ENCODE measurements around the gene AGAP1. TPM values are rescaled to one million over a fixed set of nuclear protein-coding genes. Genes with fewer than 3 reads are reported as not detected.

AGAP1 gene
- total RNA-seq, 1 experiment from 2014 or later = 18.3 TPM

DNA sequence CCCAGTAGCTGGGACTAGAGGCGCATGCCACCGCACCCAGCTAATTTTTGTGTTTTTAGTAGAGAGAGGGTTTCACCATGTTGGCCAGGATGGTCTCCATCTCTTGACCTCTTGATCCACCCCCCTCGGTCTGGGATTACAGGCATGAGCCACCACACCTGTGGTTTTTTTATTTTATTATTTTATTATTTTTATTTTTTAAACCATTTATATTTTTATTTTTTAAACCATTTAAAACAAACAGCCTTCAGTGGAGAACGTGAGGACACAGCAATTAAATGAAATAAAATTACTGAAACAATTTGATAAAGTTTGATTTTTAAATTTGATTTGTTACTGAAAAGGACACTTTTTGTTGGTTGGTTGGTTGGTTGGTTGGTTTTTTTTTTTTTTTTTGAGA lies 181.0 kb downstream of the AGAP1 start:
- DNase-seq (ENCODE audit: extremely low read depth, low read depth) = no peak

DNA sequence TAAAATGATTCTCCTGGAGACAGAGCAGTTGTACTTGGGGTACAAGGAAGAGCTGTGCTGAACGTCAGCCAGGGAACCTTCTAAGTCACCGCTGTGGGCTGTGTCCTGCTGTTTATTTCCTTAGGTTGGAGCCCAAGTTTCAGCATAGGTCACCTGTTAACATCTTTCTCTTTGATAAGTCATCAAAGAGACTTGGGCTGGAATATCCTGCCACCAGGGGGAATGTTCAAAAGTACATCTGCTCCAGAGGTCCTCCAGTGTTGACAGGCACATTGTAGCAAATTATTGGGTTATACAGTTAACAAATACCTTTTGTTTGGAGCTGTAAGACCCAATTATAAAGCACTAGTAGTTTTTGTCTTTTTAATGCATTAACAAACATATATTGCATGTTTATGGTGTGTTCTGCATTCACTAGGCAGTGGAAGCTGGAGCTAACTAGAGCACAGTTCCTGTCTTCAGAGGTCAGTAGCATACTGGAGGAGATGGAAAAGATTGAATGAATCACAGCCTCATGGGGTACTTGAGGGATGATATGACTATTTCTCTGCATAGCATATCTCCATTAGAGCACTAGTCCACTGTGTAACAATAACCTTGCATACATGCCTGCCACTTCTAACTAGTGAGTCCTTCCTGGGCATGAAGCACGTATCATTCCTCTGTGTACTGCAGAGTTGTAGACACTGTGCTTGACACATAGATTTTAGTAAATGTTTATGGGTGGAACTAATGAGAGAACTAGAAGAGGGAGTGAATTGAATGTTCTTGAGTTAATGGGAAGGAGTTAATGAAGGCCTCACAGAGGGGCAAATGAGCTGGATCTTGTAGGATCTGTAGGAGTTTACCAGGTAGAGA lies 182.1 kb downstream of the AGAP1 start:
- DNase-seq (ENCODE audit: extremely low read depth, low read depth) = no peak

DNA sequence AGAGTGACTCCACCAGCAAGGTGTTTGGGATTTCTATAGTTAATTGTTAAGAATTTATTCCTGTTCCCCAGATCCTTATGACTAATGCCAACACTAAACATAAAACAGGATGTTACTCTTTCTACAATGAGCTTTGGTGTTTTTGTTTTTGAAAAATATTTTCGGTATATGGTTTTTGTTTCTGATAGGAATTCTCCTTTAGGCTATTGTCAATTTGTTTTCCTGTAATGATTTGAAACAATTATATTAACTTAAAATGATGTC lies 182.6 kb downstream of the AGAP1 start:
- no peak for DNase-seq (ENCODE audit: extremely low read depth, low read depth)

- DNase-seq (ENCODE audit: extremely low read depth, low read depth) = no peak
These were observed 183.5 kb downstream of the AGAP1 start for GRCh38 chr2:235677276-235677788.

DNA sequence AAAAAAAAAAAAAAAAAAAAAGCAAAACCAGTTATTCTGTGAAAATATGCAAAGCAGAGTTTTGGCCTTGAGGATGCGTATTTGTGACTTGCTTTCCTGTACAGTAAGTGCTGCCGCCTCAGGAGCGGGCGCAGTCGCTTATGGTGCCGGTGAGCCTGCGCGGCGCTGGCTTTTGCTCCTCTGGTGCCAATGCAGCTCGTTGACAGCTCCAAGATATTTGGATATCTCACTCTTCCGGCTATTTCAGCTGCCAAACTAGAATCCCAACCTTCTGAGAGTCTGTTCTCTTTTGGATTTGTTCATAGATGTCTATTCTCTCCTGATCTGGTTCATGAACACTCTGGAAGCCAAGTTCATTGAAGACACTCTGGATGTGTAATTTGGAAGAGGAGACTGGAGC lies 184.1 kb downstream of the AGAP1 start:
- DNase-seq (ENCODE audit: extremely low read depth, low read depth) = no peak

- DNase-seq (ENCODE audit: extremely low read depth, low read depth) = no peak
These were observed 184.9 kb downstream of the AGAP1 start for GRCh38 chr2:235678712-235679111.

DNA sequence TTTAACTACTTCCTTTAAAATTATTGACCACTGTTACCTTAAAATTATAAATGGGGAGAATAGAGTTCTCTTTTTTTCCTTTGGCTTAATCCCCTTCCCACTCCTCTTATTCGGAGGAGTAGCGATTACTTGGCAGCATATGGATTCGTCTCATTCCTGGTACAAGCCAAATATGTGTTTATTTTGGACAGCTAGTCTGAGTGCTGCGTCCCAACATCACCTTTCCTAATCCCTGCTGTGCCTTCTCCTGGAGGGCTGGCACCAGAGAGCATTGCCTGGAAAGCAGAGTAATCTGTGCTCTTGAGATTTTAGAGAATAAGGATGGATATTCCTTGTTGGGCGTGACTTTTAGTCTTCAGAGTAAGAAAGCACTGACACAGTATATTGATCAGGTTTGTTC lies 185.6 kb downstream of the AGAP1 start:
- DNase-seq (ENCODE audit: extremely low read depth, low read depth) = no peak

DNA sequence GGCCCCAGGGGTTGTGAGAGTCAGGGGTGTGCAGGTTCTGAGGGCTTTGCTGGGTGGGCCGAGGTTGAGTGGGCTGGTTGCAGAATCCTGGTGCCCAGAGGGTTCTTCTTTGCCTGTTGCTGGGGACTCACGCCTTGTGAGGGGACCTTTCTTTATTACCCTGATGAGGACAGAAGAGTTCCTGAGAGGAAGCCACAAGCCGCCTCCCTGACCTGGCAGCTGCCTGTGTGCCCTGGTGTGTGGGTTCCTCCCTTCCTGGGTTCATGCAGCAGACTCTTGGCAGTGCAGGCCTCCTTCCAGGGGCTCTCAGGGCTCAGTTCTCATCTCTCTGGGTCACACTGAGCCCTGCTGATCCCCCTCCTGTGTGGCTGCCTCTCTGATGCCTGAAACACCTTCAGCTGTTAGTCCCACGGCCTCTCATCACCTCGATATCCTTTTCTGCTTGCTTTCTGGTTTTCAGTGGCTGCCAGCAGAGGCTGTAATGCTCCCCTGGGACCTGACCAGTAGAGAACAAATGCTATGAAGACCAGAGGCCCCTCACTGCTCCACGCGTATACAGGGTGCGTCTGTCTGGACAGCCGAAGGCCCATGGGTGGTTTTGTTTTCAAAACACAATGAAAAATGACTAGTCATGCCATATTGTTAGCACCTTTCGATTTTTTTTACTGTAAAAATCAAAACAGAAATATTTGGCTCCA lies 191.3 kb downstream of the AGAP1 start:
- no peak for DNase-seq (ENCODE audit: extremely low read depth, low read depth)

DNA sequence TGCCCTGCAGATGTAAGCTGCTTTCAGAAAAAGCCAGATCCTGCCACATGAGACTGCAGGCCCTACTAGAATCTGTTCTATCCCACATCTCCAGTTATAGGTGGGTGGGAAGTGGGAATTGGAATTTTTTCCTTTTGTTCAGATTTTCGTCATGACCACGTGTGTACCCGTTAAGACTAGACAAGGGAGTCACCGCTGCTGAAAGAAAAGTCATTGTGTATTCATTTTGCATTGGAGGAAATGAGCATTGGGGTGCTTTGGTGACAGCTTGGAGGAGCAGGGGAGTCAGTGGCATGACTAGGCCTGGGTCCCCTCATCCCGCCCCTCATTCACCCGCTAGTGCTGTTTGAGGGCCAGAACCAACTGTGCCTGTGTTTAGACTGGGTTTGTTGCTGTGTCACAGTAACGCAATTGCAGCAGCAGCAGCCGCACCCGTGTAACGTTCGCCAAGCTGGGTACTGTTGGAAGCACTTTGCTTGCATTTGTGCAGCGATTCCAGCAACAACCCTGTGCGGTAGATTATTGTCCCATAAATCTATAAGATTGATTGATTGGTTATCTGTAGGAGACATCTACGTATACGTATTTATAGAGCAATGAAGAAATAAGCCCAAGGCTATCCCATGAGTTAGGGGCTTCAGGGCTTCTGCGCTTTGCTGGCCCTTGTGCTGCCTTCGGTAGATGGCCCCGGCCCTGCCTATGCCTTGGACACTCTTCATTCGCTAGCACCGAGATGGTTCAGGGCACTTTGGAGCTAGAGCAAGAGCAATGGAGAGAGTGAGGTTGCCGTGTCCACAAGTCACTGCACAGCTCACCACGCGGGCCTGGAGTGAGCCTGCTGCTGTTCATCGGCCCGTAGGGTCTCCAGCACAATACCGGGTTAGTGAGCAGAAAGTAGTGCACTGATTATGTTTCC lies 194.9 kb downstream of the AGAP1 start:
- DNase-seq (ENCODE audit: extremely low read depth, low read depth) = no peak

DNA sequence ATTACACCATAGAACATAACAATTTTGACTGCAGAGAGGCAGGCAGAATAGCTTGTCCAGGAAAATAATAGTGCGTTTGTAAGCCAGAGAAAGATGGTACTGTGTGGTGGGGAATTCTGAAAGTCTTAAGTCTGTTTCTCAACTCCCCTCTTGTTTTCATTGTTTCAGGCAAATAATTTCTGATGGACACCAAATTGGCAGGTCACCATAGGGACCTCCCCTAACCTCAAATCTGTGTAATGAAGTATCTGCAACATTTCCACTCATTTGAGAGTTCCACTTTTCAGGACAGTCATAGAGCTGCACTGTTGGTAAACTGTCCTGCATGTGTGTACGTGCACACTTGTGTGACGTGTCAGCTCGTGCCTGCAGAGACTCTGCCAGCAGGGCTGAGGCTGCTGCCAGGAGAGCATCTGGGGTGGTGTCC lies 195.6 kb downstream of the AGAP1 start:
- no peak for DNase-seq (ENCODE audit: extremely low read depth, low read depth)

- no peak for DNase-seq (ENCODE audit: extremely low read depth, low read depth)
These were observed 196.4 kb downstream of the AGAP1 start for GRCh38 chr2:235690082-235690808.

DNA sequence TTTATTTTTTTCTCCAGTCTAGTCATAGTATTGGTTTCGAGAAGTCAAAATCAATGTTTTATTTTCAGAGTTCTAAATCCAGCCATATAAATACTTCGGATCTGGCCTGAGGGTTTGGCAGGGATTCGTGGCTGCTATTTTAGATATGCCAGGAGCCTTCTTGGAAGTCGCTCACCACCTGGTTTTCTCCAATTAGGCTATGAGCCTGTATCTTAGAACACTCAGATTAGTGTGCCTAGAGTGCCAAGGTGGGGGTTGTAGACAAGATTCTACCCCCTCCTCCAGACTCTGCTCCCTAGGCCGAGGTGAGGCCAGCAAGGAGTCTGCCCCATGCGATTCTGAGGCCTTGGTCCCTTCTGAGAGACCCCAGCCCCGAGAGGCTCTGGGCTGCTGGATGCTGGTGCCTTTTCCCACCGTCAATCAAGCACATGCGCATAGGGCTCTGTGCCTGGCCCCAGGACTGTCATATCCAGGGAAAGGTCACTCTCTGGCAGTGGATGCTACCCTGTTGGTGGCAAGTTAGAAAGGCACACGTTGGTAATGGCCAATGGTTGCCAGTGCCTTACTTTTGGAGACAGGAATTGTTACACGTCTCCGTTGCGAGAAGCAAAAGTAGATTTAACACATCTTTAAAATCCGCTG lies 197.1 kb downstream of the AGAP1 start:
- DNase-seq (ENCODE audit: extremely low read depth, low read depth) = no peak

DNA sequence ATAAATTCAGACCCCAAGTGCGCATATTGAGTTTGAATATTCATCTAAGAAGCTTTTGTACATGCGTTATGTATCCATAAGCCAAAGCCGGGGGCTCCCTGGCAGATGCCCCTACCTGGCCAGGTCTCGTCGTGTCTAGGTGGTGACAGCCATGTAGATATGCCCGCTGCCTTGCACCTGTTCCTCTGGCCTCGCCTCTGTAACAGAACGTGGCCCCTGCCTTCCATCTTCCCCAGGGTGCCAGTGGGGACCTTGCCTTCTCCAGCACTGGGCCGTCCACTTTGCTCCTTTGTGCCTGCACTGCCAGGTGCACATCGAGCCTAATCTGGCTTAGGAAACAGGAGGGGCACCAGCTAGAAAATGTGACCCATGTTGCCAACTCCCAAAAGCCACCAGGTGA lies 198.2 kb downstream of the AGAP1 start:
- DNase-seq (ENCODE audit: extremely low read depth, low read depth) = no peak

DNA sequence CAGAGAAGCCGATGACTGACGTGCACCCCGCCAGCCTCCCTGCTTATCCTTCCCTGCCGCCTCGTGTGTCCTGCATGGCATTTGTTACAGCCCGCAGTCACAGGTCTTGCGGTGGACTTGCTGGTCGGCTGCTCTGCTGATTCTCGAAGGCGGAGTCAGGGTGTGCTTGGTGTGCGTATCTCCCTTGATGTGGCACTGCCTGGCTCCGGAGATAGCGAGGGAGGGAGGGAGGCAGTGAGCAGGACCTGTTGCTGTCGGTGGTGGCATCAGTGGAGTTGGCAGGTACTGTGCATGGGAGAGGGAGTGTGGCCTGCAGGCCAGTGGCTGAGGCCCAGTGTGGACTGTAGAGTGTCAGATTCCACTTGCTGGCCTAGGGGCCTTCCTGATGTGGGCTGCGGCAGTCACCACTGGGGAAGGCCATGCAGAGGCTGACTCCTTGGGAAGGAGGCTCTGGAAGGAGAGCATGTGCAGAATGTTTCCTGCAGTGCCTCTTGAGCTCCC lies 198.9 kb downstream of the AGAP1 start:
- DNase-seq (ENCODE audit: extremely low read depth, low read depth) = no peak

GRCh38 chr2:235693279-235693678 lies 199.4 kb downstream of the AGAP1 start:
- DNase-seq (ENCODE audit: extremely low read depth, low read depth) = no peak

GRCh38 chr2:235694721-235695601 lies 201.1 kb downstream of the AGAP1 start:
- DNase-seq (ENCODE audit: extremely low read depth, low read depth) = no peak

DNA sequence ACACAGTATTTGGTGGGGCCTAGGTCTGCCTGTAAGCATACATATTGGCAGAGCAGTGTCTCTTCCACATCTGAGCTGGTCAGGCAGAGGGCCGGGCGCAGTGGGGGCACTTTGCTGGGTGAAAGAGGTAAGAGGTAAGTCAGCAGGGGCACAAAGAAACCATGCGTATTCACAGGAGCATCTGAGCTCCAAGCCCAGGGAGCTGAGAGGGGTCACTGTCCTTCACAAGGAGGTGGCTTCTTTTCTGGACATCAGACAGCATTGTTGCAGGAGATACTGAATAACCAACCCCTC lies 201.7 kb downstream of the AGAP1 start:
- DNase-seq (ENCODE audit: extremely low read depth, low read depth) = no peak

- DNase-seq (ENCODE audit: extremely low read depth, low read depth) = no peak
These were observed 203.2 kb downstream of the AGAP1 start for GRCh38 chr2:235697041-235697440.

DNA sequence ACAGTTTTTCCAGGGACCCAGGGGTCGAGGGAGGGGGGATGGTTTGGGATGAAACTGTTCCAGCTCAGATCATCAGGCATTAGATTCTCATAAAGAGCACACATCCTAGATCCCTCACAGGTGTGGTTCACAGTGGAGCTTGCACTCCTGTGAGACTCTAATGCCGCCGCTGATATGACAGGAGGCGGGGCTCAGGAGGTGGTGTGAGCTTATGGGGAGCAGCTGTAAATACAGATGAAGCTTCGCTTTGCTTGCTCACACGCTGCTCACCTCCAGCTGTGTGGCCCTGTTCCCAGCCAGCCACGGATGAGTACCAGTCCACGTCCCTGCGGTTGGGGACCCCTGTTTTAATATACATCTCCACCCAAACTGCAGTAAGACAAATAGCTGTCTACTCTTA lies 204.2 kb downstream of the AGAP1 start:
- DNase-seq (ENCODE audit: extremely low read depth, low read depth) = no peak
